Measurements from ENCODE around the gene ASCC1. TPM values are rescaled to one million over a fixed set of nuclear protein-coding genes. Genes with fewer than 3 reads are reported as not detected.
A peak's percentile ranks its signal among the peaks of the same experiment; 100 is the strongest.

The ASCC1 gene
- total and polyA plus RNA-seq, 4 donors: 30.6 to 57.1 (median 49.6) TPM

DNA sequence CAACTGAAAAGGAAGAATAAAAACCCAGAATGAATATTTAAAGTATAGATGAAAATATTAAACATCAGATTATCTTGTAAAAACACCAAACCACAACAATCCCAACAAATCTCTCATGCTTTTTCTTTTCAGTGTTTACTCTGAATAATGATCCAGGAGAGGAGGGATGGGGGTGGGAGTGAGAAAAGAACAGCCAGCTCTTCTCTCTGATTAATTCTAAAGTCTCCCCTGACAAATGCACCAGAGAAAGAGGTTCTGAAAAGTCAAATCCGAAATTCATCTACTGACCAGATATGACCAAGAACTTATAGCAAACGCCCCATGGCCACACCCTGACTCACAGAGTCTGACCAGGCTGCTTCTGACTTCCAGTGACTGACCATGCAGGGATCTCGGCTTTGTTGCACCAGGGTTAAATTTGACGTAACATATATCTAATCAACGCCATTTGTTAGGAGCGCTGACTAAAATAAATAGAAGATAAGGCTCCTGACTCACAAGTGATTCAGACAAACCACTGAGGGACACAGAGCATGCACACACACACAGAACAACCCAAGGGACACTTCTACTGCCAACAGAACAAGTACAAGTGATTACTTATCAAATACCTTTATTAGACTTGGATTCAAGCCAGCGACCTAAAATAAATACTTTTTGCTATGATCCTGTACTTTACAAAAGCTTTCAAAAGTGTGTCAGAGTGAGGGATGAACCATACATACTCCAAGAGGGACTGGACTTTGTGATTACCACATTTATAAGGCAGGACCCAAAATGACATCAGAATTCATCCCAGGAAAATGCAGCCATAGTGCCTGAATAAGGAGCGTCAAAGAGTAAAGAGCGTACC is 118.4 kb downstream of the ASCC1 start:
- Histone ChIP-seq H3K9me3 (ENCODE audit: control insufficient read depth, insufficient read depth, low read length) (no peaks in the 10 kb centered on the region), H3K27ac (ENCODE audit: low read depth, low read length) (no peak overlapping the region), H3K36me3 (ENCODE audit: control insufficient read depth, insufficient read depth, low read length) (peaks cover 23% of the 10 kb centered on the region), H3K4me3 (ENCODE audit: low read depth, low read length) (no peak overlapping the region), H3K27me3 (ENCODE audit: control insufficient read depth, insufficient read depth, low read length) (no peaks in the 10 kb centered on the region), H3K4me1 (ENCODE audit: control insufficient read depth, insufficient read depth, low read length) (peaks cover 3% of the 10 kb centered on the region)
- WGBS (ENCODE audit: insufficient coverage): 98% methylated on average over 4 of the region's 9 CpGs
- DNase-seq (ENCODE audit: low read depth in 4 of 6, low spot score in 6 of 6): no peak

DNA sequence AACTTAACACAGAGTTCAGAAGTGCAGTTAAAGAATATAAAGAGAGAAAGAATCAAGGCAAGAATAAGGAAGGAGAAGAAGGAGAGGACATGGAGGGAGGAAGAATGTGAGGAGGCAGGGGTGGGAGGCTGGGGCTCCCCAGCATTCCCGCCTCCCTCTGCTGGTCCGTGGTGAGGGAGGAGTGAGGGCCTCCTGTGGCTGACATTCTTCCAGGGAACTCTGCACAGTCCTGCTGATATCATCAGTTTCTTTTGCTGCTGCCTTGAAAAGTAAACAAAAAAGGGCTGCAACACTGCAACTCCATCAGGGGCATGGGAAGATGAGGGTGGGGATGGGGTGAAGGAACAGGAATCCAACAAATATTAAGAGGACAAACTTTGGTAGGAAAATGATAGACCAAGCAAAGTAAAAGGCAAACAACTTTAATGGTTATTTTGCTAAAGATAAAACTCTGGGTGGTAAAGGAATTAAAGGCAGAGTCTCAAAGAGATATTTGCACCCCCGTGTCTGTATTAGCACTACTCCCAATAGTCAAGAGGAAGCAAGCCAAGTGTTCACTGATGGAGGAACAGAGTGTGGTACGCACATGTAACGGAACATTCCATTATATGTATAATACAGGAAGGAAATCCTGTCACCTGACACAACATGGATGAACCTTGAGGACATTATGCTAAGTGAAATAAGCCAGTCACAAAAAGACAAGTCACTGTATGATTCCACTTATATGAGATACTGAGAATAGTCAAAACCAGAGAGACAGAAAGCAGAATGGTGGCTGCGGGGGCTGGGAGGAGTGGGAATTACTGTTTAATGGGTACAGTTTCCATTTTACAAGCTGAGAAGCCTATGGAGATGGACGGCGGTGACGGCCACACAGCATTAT is 119.7 kb downstream of the ASCC1 start:
- Histone ChIP-seq H3K4me3 (ENCODE audit: low read depth, low read length) (no peak overlapping the region), H3K27ac (ENCODE audit: low read depth, low read length) (peak overlapping the region; percentile 29), H3K27me3 (ENCODE audit: control insufficient read depth, insufficient read depth, low read length) (no peaks in the 10 kb centered on the region), H3K9me3 (ENCODE audit: control insufficient read depth, insufficient read depth, low read length) (no peaks in the 10 kb centered on the region), H3K36me3 (ENCODE audit: control insufficient read depth, insufficient read depth, low read length) (peaks cover 17% of the 10 kb centered on the region), H3K4me1 (ENCODE audit: control insufficient read depth, insufficient read depth, low read length) (peaks cover 3% of the 10 kb centered on the region)
- peak in 1 of 6 donors; percentile 13 for DNase-seq (ENCODE audit: low read depth in 4 of 6, low spot score in 6 of 6)
- 18% methylated on average over 2 of the region's 9 CpGs for WGBS (ENCODE audit: insufficient coverage)

DNA sequence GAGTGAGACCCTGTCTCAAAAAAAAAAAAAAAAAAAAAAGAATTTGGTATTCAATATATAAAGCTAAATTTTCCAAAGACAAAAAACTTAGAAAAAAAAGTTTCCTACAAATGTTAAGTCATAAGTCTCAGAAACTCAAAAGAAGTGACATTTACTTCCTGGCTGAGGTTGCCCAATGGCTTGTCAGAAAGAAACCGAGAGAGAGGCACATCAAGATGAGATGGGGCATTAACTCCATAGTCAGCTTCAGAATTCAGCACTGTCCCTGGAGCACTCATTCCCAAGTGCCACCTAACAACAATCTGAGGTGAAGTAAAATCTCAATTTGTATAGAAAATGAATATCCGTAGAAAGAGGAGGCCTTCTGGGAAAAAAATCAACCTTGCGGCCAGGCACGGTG is 120.9 kb downstream of the ASCC1 start:
- H3K27ac ChIP-seq (ENCODE audit: low read depth, low read length): no peak overlapping the region
- DNase-seq (ENCODE audit: low read depth in 4 of 6, low spot score in 6 of 6): no peak
- H3K4me3 ChIP-seq (ENCODE audit: low read depth, low read length): no peak overlapping the region
- 100% methylated on average over 2 of the region's 4 CpGs for WGBS (ENCODE audit: insufficient coverage)
- no peaks in the 10 kb centered on the region for H3K27me3 ChIP-seq (ENCODE audit: control insufficient read depth, insufficient read depth, low read length)
- H3K4me1 ChIP-seq (ENCODE audit: control insufficient read depth, insufficient read depth, low read length): peaks cover 3% of the 10 kb centered on the region
- H3K9me3 ChIP-seq (ENCODE audit: control insufficient read depth, insufficient read depth, low read length): no peaks in the 10 kb centered on the region
- peaks cover 11% of the 10 kb centered on the region for H3K36me3 ChIP-seq (ENCODE audit: control insufficient read depth, insufficient read depth, low read length)

DNA sequence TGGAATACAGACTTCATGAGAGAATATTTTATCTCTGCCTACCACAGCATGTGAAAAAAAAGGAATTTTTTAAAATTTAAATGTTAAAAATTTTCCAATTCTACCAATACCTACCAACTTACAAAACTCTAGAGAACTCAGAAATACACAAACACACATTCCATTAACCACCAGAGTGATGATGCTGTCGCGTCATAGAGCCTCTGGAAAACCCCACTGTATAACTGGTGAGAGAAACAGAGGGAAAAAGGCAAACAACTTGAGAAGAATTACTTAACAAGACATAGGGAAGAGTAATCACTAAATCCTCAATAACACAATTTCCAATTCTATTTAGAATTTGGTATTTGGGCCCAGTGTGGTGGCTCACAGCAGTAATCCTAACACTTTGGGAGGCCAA is 121.5 kb downstream of the ASCC1 start:
- Histone ChIP-seq H3K27ac (ENCODE audit: low read depth, low read length) (no peak overlapping the region), H3K4me1 (ENCODE audit: control insufficient read depth, insufficient read depth, low read length) (peaks cover 6% of the 10 kb centered on the region), H3K27me3 (ENCODE audit: control insufficient read depth, insufficient read depth, low read length) (no peaks in the 10 kb centered on the region), H3K36me3 (ENCODE audit: control insufficient read depth, insufficient read depth, low read length) (peaks cover 7% of the 10 kb centered on the region), H3K9me3 (ENCODE audit: control insufficient read depth, insufficient read depth, low read length) (no peaks in the 10 kb centered on the region), H3K4me3 (ENCODE audit: low read depth, low read length) (no peak overlapping the region)
- WGBS (ENCODE audit: insufficient coverage): no CpG with 5 or more reads among the region's 2 CpGs
- DNase-seq (ENCODE audit: low read depth in 4 of 6, low spot score in 6 of 6): no peak

GRCh38 chr10:72093450-72093849 is 122.6 kb downstream of the ASCC1 start:
- DNase-seq (ENCODE audit: low read depth in 4 of 6, low spot score in 6 of 6): no peak
- Histone ChIP-seq H3K4me3 (ENCODE audit: low read depth, low read length) (no peak overlapping the region), H3K27me3 (ENCODE audit: control insufficient read depth, insufficient read depth, low read length) (peaks cover 5% of the 10 kb centered on the region), H3K9me3 (ENCODE audit: control insufficient read depth, insufficient read depth, low read length) (no peaks in the 10 kb centered on the region), H3K27ac (ENCODE audit: low read depth, low read length) (no peak overlapping the region), H3K36me3 (ENCODE audit: control insufficient read depth, insufficient read depth, low read length) (peaks cover 5% of the 10 kb centered on the region), H3K4me1 (ENCODE audit: control insufficient read depth, insufficient read depth, low read length) (peaks cover 18% of the 10 kb centered on the region)
- WGBS (ENCODE audit: insufficient coverage): no CpG with 5 or more reads among the region's 4 CpGs

GRCh38 chr10:72092987-72093386 is 123.1 kb downstream of the ASCC1 start:
- no peaks in the 10 kb centered on the region for H3K9me3 ChIP-seq (ENCODE audit: control insufficient read depth, insufficient read depth, low read length)
- H3K4me3 ChIP-seq (ENCODE audit: low read depth, low read length): no peak overlapping the region
- WGBS (ENCODE audit: insufficient coverage): no CpG with 5 or more reads among the region's 2 CpGs
- H3K27me3 ChIP-seq (ENCODE audit: control insufficient read depth, insufficient read depth, low read length): peaks cover 5% of the 10 kb centered on the region
- H3K27ac ChIP-seq (ENCODE audit: low read depth, low read length): no peak overlapping the region
- H3K36me3 ChIP-seq (ENCODE audit: control insufficient read depth, insufficient read depth, low read length): peaks cover 5% of the 10 kb centered on the region
- DNase-seq (ENCODE audit: low read depth in 4 of 6, low spot score in 6 of 6): no peak
- peaks cover 21% of the 10 kb centered on the region for H3K4me1 ChIP-seq (ENCODE audit: control insufficient read depth, insufficient read depth, low read length)

- peaks cover 5% of the 10 kb centered on the region for H3K36me3 ChIP-seq (ENCODE audit: control insufficient read depth, insufficient read depth, low read length)
- no peak overlapping the region for H3K4me3 ChIP-seq (ENCODE audit: low read depth, low read length)
- peaks cover 5% of the 10 kb centered on the region for H3K27me3 ChIP-seq (ENCODE audit: control insufficient read depth, insufficient read depth, low read length)
- peaks cover 23% of the 10 kb centered on the region for H3K4me1 ChIP-seq (ENCODE audit: control insufficient read depth, insufficient read depth, low read length)
- no peak overlapping the region for H3K27ac ChIP-seq (ENCODE audit: low read depth, low read length)
- H3K9me3 ChIP-seq (ENCODE audit: control insufficient read depth, insufficient read depth, low read length): no peaks in the 10 kb centered on the region
- WGBS (ENCODE audit: insufficient coverage): 76% methylated on average over 5 of the region's 8 CpGs
- no peak for DNase-seq (ENCODE audit: low read depth in 4 of 6, low spot score in 6 of 6)
Measured at GRCh38 chr10:72092171-72092924, 123.7 kb downstream of the ASCC1 start.

DNA sequence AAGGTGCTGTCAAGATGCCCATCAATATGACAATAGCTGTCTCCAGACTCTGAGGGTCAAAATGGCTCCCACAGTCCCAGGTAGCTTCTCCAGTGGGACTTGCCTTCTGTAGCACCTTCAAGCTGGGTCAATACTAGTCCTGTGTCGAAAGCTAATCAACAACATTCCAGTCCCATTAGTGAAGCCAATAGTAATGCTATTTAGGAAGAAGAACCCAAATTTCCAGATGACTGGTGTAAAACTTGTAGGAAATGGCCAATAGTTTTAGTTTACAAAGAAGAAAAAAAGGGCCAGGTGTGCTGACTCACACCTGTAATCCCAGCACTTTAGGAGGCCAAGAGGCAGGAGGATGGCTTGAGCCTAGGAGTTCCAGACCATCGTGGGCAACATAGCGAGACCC is 125.8 kb downstream of the ASCC1 start:
- WGBS (ENCODE audit: insufficient coverage): no CpG with 5 or more reads among the region's 3 CpGs
- DNase-seq (ENCODE audit: low read depth in 4 of 6, low spot score in 6 of 6): no peak
- Histone ChIP-seq H3K27me3 (ENCODE audit: control insufficient read depth, insufficient read depth, low read length) (peaks cover 5% of the 10 kb centered on the region), H3K4me3 (ENCODE audit: low read depth, low read length) (no peak overlapping the region), H3K36me3 (ENCODE audit: control insufficient read depth, insufficient read depth, low read length) (peaks cover 8% of the 10 kb centered on the region), H3K27ac (ENCODE audit: low read depth, low read length) (peak overlapping the region; percentile 88), H3K4me1 (ENCODE audit: control insufficient read depth, insufficient read depth, low read length) (peaks cover 40% of the 10 kb centered on the region), H3K9me3 (ENCODE audit: control insufficient read depth, insufficient read depth, low read length) (no peaks in the 10 kb centered on the region)

- no CpG with 5 or more reads among the region's 6 CpGs for WGBS (ENCODE audit: insufficient coverage)
- Histone ChIP-seq H3K36me3 (ENCODE audit: control insufficient read depth, insufficient read depth, low read length) (peaks cover 6% of the 10 kb centered on the region), H3K4me1 (ENCODE audit: control insufficient read depth, insufficient read depth, low read length) (peaks cover 45% of the 10 kb centered on the region), H3K4me3 (ENCODE audit: low read depth, low read length) (no peak overlapping the region), H3K9me3 (ENCODE audit: control insufficient read depth, insufficient read depth, low read length) (no peaks in the 10 kb centered on the region), H3K27ac (ENCODE audit: low read depth, low read length) (peak overlapping the region; percentile 88), H3K27me3 (ENCODE audit: control insufficient read depth, insufficient read depth, low read length) (peaks cover 5% of the 10 kb centered on the region)
- peak in 1 of 6 donors; percentile 77 for DNase-seq (ENCODE audit: low read depth in 4 of 6, low spot score in 6 of 6)
Measured at GRCh38 chr10:72089618-72090017, 126.5 kb downstream of the ASCC1 start.

All from spinal cord (tissue), 10 donors.